Panc1 (cell line): ENCODE measurements around the gene PRKCB. TPM values are rescaled to one million over a fixed set of nuclear protein-coding genes. Genes with fewer than 3 reads are reported as not detected.

Source experiments
- ATAC-seq: fragments of 200-7000 bp; cut with Tn5 transposase; 2 replicates; pipeline ENCODE4 v1.9.1; 2020; ENCODE audit warnings: mild to moderate bottlenecking, moderate library complexity
- BruUV-seq: library from RNA; stranded (reverse); fragments of 400-500 nt; replicated peaks from 2 replicates; lab custom pipeline; 2021; lab: Mats Ljungman, UMichigan
- CTCF ChIA-PET: fragments of 300-600 bp; sonication (Branson Sonifier 250); formaldehyde crosslinking; loops from one replicate; lab custom pipeline; 2022; ENCODE audit warnings: antibody characterized with exemption; lab: Charles Lee
- POLR2A ChIA-PET: fragments of 300-600 bp; sonication (Branson Sonifier 250); formaldehyde crosslinking; loops from one replicate; lab custom pipeline; 2022; ENCODE audit warnings: antibody characterized with exemption; lab: Charles Lee
- DNase-seq: peaks from one replicate; pipeline ENCODE4 v3.0.0-alpha.2; 2010; ENCODE audit warnings: low read depth, low spot score
- H3K27ac ChIP-seq: 2 replicates; pipeline ENCODE4 v1.5.1; 2011; ENCODE audit warnings: mild to moderate bottlenecking, low read length, inconsistent platforms
- H3K27me3 ChIP-seq: fragments of 200-500 bp; sonication (Bioruptor generic); 2 replicates; pipeline ENCODE4 v1.6.0; 2014; ENCODE audit warnings: low read length, inconsistent platforms; ENCODE audit not compliant: control insufficient read depth, insufficient read depth
- H3K36me3 ChIP-seq: fragments of 200-500 bp; sonication (Bioruptor generic); 2 replicates; pipeline ENCODE4 v1.5.1; 2014; ENCODE audit warnings: inconsistent platforms, mild to moderate bottlenecking, low read length, moderate library complexity; ENCODE audit not compliant: control insufficient read depth, insufficient read depth
- H3K4me1 ChIP-seq: 2 replicates; pipeline ENCODE4 v1.5.1; 2011; ENCODE audit warnings: inconsistent platforms, mild to moderate bottlenecking, low read length, moderate library complexity; ENCODE audit not compliant: control insufficient read depth, insufficient read depth
- H3K4me3 ChIP-seq, 2 experiments: 2 replicates each; pipeline ENCODE4 v1.5.1; 2011 to 2012; ENCODE audit warnings: low read depth in 2 of 2, low read length in 2 of 2, mild to moderate bottlenecking in 2 of 2, inconsistent platforms in 1 of 2, moderate library complexity in 1 of 2
- H3K9me3 ChIP-seq: fragments of 200-500 bp; sonication (Bioruptor generic); 2 replicates; pipeline ENCODE4 v1.5.1; 2014; ENCODE audit warnings: low read depth, mild to moderate bottlenecking, inconsistent platforms, low read length, moderate library complexity; ENCODE audit not compliant: control insufficient read depth, insufficient read depth
- POLR2AphosphoS5 ChIP-seq: IDR thresholded peaks from 2 replicates; pipeline ENCODE4 v1.6.1; 2012; ENCODE audit warnings: mild to moderate bottlenecking, low read depth, low read length, moderate library complexity
- SIN3A ChIP-seq: IDR thresholded peaks from 2 replicates; pipeline ENCODE4 v1.6.1; 2012; ENCODE audit warnings: low read depth, mild to moderate bottlenecking, low read length, moderate library complexity, borderline replicate concordance; ENCODE audit not compliant: insufficient read depth
- TCF7L2 ChIP-seq: IDR thresholded peaks from 2 replicates; pipeline ENCODE4 v1.6.1; 2011; ENCODE audit warnings: mild to moderate bottlenecking, low read depth, low read length, inconsistent platforms
- in situ Hi-C: cut with HindIII; loops from 2 replicates; pipeline ENCODE4 v1.10.0; 2016; ENCODE audit warnings: low sequenced_read_pairs, low pct_unique_long_range_greater_than_20kb
- intact Hi-C: fragments of 100-400 bp; cut with micrococcal nuclease; formaldehyde crosslinking; loops from one replicate; pipeline ENCODE4 v1.10.0; 2022; ENCODE audit not compliant: unreplicated experiment
- total RNA-seq: library from RNA; stranded (reverse); gene quantifications from one replicate; pipeline ENCODE4 v1.2.1, GENCODE V29; 2021; ENCODE audit not compliant: unreplicated experiment
- TF ChIP-seq, protein P1 (sequence below): fragments of 450-650 bp; IDR thresholded peaks from 2 replicates; pipeline ENCODE4 v1.5.1; 2017; ENCODE audit warnings: mild to moderate bottlenecking
- TF ChIP-seq, protein P2 (sequence below), 2 experiments: IDR thresholded peaks; 2 replicates each; pipeline ENCODE4 v1.6.1; 2011 to 2012; ENCODE audit warnings: low read depth in 2 of 2, control low read depth in 1 of 2, low read length in 1 of 2, mild to moderate bottlenecking in 1 of 2, moderate library complexity in 1 of 2; ENCODE audit not compliant: insufficient read depth in 1 of 2

PRKCB gene
- total RNA-seq, 1 experiment from 2014 or later: 0.41 TPM

DNA sequence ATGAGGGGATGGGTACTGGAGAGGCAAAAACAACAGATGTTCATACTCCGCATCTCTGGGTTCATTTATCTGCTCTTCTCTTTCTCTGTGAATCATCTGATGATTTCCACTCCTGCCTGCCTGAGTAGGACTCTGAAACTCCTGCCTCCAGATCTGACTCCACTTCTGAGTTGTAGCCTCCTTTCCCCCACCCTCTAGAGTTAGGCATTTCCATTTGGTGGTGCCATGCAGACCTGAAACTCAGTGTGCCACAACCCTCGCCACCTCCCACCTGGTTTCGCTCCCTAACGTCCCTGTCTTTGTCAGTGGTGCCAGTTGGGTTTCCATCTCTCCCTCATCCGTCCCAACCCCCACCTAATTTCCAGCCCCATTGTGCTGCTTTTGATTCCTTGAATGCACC is 126.2 kb downstream of the PRKCB start:
- no peak overlapping the region for H3K4me3 ChIP-seq
- H3K9me3 ChIP-seq: no peaks in the 10 kb centered on the region
- no peaks in the 10 kb centered on the region for H3K36me3 ChIP-seq
- BruUV-seq: no TSS peak
- ATAC-seq (no peak), DNase-seq (no peak)
- TF ChIP-seq TCF7L2: no peak
- TF ChIP-seq, protein P1, sequence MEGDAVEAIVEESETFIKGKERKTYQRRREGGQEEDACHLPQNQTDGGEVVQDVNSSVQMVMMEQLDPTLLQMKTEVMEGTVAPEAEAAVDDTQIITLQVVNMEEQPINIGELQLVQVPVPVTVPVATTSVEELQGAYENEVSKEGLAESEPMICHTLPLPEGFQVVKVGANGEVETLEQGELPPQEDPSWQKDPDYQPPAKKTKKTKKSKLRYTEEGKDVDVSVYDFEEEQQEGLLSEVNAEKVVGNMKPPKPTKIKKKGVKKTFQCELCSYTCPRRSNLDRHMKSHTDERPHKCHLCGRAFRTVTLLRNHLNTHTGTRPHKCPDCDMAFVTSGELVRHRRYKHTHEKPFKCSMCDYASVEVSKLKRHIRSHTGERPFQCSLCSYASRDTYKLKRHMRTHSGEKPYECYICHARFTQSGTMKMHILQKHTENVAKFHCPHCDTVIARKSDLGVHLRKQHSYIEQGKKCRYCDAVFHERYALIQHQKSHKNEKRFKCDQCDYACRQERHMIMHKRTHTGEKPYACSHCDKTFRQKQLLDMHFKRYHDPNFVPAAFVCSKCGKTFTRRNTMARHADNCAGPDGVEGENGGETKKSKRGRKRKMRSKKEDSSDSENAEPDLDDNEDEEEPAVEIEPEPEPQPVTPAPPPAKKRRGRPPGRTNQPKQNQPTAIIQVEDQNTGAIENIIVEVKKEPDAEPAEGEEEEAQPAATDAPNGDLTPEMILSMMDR: no peak
- no peak for TF ChIP-seq POLR2AphosphoS5
- TF ChIP-seq, protein P2, sequence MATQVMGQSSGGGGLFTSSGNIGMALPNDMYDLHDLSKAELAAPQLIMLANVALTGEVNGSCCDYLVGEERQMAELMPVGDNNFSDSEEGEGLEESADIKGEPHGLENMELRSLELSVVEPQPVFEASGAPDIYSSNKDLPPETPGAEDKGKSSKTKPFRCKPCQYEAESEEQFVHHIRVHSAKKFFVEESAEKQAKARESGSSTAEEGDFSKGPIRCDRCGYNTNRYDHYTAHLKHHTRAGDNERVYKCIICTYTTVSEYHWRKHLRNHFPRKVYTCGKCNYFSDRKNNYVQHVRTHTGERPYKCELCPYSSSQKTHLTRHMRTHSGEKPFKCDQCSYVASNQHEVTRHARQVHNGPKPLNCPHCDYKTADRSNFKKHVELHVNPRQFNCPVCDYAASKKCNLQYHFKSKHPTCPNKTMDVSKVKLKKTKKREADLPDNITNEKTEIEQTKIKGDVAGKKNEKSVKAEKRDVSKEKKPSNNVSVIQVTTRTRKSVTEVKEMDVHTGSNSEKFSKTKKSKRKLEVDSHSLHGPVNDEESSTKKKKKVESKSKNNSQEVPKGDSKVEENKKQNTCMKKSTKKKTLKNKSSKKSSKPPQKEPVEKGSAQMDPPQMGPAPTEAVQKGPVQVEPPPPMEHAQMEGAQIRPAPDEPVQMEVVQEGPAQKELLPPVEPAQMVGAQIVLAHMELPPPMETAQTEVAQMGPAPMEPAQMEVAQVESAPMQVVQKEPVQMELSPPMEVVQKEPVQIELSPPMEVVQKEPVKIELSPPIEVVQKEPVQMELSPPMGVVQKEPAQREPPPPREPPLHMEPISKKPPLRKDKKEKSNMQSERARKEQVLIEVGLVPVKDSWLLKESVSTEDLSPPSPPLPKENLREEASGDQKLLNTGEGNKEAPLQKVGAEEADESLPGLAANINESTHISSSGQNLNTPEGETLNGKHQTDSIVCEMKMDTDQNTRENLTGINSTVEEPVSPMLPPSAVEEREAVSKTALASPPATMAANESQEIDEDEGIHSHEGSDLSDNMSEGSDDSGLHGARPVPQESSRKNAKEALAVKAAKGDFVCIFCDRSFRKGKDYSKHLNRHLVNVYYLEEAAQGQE (IDR thresholded peaks at IDR 0.05; ENCODE audit: insufficient read depth in 1 of 2, low read depth in 2 of 2, low read length in 1 of 2): no peak
- TF ChIP-seq SIN3A: no peak
- in situ Hi-C loops (no loop called here), intact Hi-C loops (no loop called here)
- no peaks in the 10 kb centered on the region for H3K4me1 ChIP-seq
- peaks cover 8% of the 10 kb centered on the region for H3K27me3 ChIP-seq
- POLR2A ChIA-PET: no interaction called here
- CTCF ChIA-PET: no interaction called here
- no peak overlapping the region for H3K27ac ChIP-seq

DNA sequence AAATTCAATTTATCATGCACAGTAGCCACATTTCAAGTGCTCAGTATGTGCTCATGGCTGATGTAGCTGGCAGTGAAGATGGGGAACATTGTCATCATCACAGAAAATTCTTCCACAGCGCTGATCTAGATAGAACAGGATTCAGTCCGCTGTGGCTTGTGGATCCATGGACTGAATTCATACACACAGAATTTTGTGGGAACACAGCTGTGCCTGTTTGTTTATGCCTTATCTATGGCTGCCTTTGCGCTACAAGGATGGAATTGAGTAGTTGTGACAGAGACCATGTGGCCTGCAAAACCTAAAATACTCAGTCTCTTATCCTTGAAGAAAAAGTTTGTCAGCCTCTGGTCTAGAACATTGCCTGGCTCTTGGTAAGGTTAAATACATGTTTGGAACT is 128.4 kb downstream of the PRKCB start:
- no TSS peak for BruUV-seq
- Histone ChIP-seq H3K9me3 (no peaks in the 10 kb centered on the region), H3K4me1 (no peaks in the 10 kb centered on the region), H3K36me3 (no peaks in the 10 kb centered on the region), H3K27ac (no peak overlapping the region), H3K4me3 (no peak overlapping the region), H3K27me3 (peaks cover 8% of the 10 kb centered on the region)
- intact Hi-C loops: no loop called here
- ChIA-PET CTCF (no interaction called here), POLR2A (no interaction called here)
- ATAC-seq (no peak), DNase-seq (no peak)
- in situ Hi-C loops: no loop called here
- TF ChIP-seq TCF7L2: no peak

DNA sequence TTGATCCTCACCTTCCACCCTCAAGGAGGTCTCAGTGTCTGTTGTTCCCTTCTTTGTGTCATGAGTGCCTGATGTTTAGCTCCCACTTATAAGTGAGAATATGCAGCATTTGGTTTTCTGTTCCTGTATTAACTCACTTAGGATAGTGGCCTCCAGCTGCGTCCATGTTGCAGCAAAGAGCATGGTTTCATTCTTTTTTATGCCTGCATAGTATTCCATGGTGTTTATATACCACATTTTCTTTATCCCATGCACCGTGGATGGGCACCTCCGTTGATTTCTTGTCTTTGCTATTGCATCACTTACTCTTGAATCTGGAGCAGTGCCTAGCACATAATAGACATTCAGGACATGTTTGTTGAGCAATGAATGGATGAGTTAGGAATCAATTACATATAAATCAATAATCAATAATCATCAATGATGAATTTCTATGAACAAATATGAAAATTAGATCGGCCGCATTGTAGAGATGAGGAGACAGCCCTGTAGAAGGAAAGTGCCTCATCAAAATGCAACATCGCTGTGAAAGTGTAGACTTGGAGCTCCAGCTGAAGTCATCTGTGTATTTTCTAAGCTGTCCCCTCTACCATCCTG is 129.5 kb downstream of the PRKCB start:
- DNase-seq (no peak), ATAC-seq (no peak)
- H3K27me3 ChIP-seq: peaks cover 6% of the 10 kb centered on the region
- no peak overlapping the region for H3K27ac ChIP-seq
- no peak overlapping the region for H3K4me3 ChIP-seq
- in situ Hi-C loops (no loop called here), intact Hi-C loops (no loop called here)
- ChIA-PET POLR2A (interaction anchor here (0.6 kb wide), 1 partner anchor 482 kb away, joined by 3 read pairs; no protein-coding TSS in a partner anchor), CTCF (interaction anchor here (0.6 kb wide), 1 partner anchor 105 kb away, joined by 3 read pairs; no protein-coding TSS in a partner anchor)
- no peaks in the 10 kb centered on the region for H3K9me3 ChIP-seq
- H3K36me3 ChIP-seq: no peaks in the 10 kb centered on the region
- TF ChIP-seq, protein P1: no peak
- no peak for TF ChIP-seq POLR2AphosphoS5
- TF ChIP-seq, protein P2 (IDR thresholded peaks at IDR 0.05; ENCODE audit: insufficient read depth in 1 of 2, low read depth in 2 of 2, low read length in 1 of 2): no peak
- no peak for TF ChIP-seq SIN3A
- no peak for TF ChIP-seq TCF7L2
- H3K4me1 ChIP-seq: no peaks in the 10 kb centered on the region
- BruUV-seq: no TSS peak
